ENCODE measurements around the gene GLTPD2.

DNA sequence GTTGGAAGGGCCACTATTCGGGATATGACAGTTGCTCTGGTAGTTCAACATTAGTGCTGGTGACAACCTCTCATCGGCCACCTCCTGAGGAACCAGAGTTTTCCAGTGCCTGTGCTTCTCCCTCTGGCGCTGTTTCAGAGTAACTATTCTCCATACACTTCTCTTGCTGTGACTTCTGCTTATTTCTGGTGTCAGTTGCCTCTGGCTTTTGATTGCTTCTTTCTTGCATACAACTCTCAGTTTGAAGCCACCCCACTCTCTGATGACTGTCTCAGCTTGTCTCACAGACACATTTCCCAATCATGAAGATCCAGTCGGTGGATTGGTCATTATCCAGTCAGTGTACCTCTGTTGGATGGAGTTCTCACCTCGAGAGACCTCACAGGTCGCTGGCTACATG lies 20.5 kb upstream of the GLTPD2 start:
- no peak for TF ChIP-seq POLR2A (IDR thresholded peaks at IDR 0.05; ENCODE audit: low read length)
- TF ChIP-seq GATA1 (IDR thresholded peaks at IDR 0.05; ENCODE audit: low read depth, low read length), result no peak

Measured in erythroblast (primary cell).